Measurements from ENCODE around the gene RPS29. TPM values are rescaled to one million over a fixed set of nuclear protein-coding genes. Genes with fewer than 3 reads are reported as not detected.
A peak's percentile ranks its signal among the peaks of the same experiment; 100 is the strongest.

RPS29 gene
- total RNA-seq, 4 donors from 2014 or later, result 2,435 to 6,129 (median 4,291) TPM

- Histone ChIP-seq H3K4me3 (no peak overlapping the region), H3K4me1 (no peaks in the 10 kb centered on the region), H3K9me3 (no peaks in the 10 kb centered on the region), H3K36me3 (peaks cover 0 to 5% (median 0%) of the 10 kb centered on the region in 4 donors), H3K27me3 (no peaks in the 10 kb centered on the region), H3K27ac (no peak overlapping the region)
- WGBS, 2 donors (ENCODE audit: low coverage in 1 of 2), result 86 to 92% methylated on average over 4 of the region's 4 CpGs
- TF ChIP-seq POLR2AphosphoS5 (IDR thresholded peaks at IDR 0.05), result no peak
- TF ChIP-seq CTCF (IDR thresholded peaks at IDR 0.05), result no peak
- TF ChIP-seq POLR2A (IDR thresholded peaks at IDR 0.05), result no peak
- no peak for TF ChIP-seq EP300 (IDR thresholded peaks at IDR 0.05; ENCODE audit: low read depth)
- in situ Hi-C loops (cut with MboI; ENCODE audit: low pct_ligation_motif_present in 1 of 4, low pct_unique_long_range_greater_than_20kb in 1 of 4, low sequenced_read_pairs in 3 of 4) (no loop called here), intact Hi-C loops (cut with DNase I; ENCODE audit: low total_unique reads) (no loop called here)
- no peak for DNase-seq
Measured at GRCh38 chr14:49612251-49612650, 26.1 kb upstream of the RPS29 start.

- peak overlapping the region in 2 of 4 donors; percentile 1 to 16 for H3K27ac ChIP-seq
Measured at GRCh38 chr14:49607583-49607982, 21.4 kb upstream of the RPS29 start.

GRCh38 chr14:49598485-49599300 is 12.5 kb upstream of the RPS29 start, which contains the start of gene LRR1:
Gene LRR1, plus strand, starts transcription at chr14:49598940. Its CDS starts 81 bp downstream, at chr14:49599021.
- DNase-seq, result peak; percentile 88
- Histone ChIP-seq H3K36me3 (no peaks in the 10 kb centered on the region), H3K4me1 (peaks cover 0 to 49% (median 18%) of the 10 kb centered on the region in 4 donors), H3K4me3 (peak within 1 kb of the TSS; percentile 71 to 76 (median 72)), H3K27me3 (no peaks in the 10 kb centered on the region), H3K27ac (peak within 1 kb of the TSS; percentile 96 to 98 (median 96)), H3K9me3 (no peaks in the 10 kb centered on the region)
- TF ChIP-seq POLR2A (IDR thresholded peaks at IDR 0.05), result peak; percentile 87
- TF ChIP-seq CTCF (IDR thresholded peaks at IDR 0.05), result peak in 1 of 5 experiments; percentile 19
- peak; percentile 61 to 77 (median 64) for TF ChIP-seq POLR2AphosphoS5 (IDR thresholded peaks at IDR 0.05)
- TF ChIP-seq EP300 (IDR thresholded peaks at IDR 0.05; ENCODE audit: low read depth), result no peak
- in situ Hi-C loops (cut with MboI; ENCODE audit: low pct_ligation_motif_present in 1 of 4, low pct_unique_long_range_greater_than_20kb in 1 of 4, low sequenced_read_pairs in 3 of 4) (no loop called here), intact Hi-C loops (cut with DNase I; ENCODE audit: low total_unique reads) (no loop called here)
- 0% methylated on average over 44 of the region's 77 CpGs; no CpG with 5 or more reads in 1 of the 2 donors for WGBS, 2 donors (ENCODE audit: low coverage in 1 of 2)

More at GRCh38 chr14:49607583-49607982, 21.4 kb upstream of the RPS29 start:
- intact Hi-C loops (cut with DNase I; ENCODE audit: low total_unique reads) (no loop called here), in situ Hi-C loops (cut with MboI; ENCODE audit: low pct_ligation_motif_present in 1 of 4, low pct_unique_long_range_greater_than_20kb in 1 of 4, low sequenced_read_pairs in 3 of 4) (no loop called here)
- H3K27me3 ChIP-seq, result no peaks in the 10 kb centered on the region
- no peak for DNase-seq
- no peak for TF ChIP-seq EP300 (IDR thresholded peaks at IDR 0.05; ENCODE audit: low read depth)
- TF ChIP-seq POLR2AphosphoS5 (IDR thresholded peaks at IDR 0.05), result no peak
- no peak for TF ChIP-seq POLR2A (IDR thresholded peaks at IDR 0.05)
- no peak for TF ChIP-seq CTCF (IDR thresholded peaks at IDR 0.05)
- H3K4me3 ChIP-seq, result no peak overlapping the region
- H3K36me3 ChIP-seq, result peaks cover 0 to 8% (median 2%) of the 10 kb centered on the region in 4 donors
- no peaks in the 10 kb centered on the region for H3K4me1 ChIP-seq
- no peaks in the 10 kb centered on the region for H3K9me3 ChIP-seq
- 91% methylated on average over 6 of the region's 6 CpGs for WGBS, 2 donors (ENCODE audit: low coverage in 1 of 2)

- Histone ChIP-seq H3K4me3 (peak overlapping the region; percentile 71 to 76 (median 72)), H3K9me3 (no peaks in the 10 kb centered on the region), H3K36me3 (no peaks in the 10 kb centered on the region), H3K27ac (peak overlapping the region; percentile 96 to 98 (median 96)), H3K4me1 (peaks cover 0 to 54% (median 18%) of the 10 kb centered on the region in 4 donors), H3K27me3 (no peaks in the 10 kb centered on the region)
- peak; percentile 42 for DNase-seq
- no peak for TF ChIP-seq CTCF (IDR thresholded peaks at IDR 0.05)
- TF ChIP-seq EP300 (IDR thresholded peaks at IDR 0.05; ENCODE audit: low read depth), result no peak
- TF ChIP-seq POLR2AphosphoS5 (IDR thresholded peaks at IDR 0.05), result no peak
- no peak for TF ChIP-seq POLR2A (IDR thresholded peaks at IDR 0.05)
- in situ Hi-C loops (cut with MboI; ENCODE audit: low pct_ligation_motif_present in 1 of 4, low pct_unique_long_range_greater_than_20kb in 1 of 4, low sequenced_read_pairs in 3 of 4), result no loop called here
- intact Hi-C loops (cut with DNase I; ENCODE audit: low total_unique reads), result no loop called here
- WGBS, 2 donors (ENCODE audit: low coverage in 1 of 2), result 1 to 2% methylated on average over 13 to 15 of the region's 15 CpGs
Measured at GRCh38 chr14:49598189-49598484, 12.0 kb upstream of the RPS29 start.
